ENCODE measurements around the gene SETD3. TPM values are rescaled to one million over a fixed set of nuclear protein-coding genes. Genes with fewer than 3 reads are reported as not detected.

Gene SETD3
- total RNA-seq, 2 donors from 2014 or later: 84.2 to 114 TPM

GRCh38 chr14:99419905-99420304, 60.8 kb downstream of the SETD3 start:
- Histone ChIP-seq H3K27ac (no peak overlapping the region), H3K27me3 (no peaks in the 10 kb centered on the region), H3K4me3 (no peak overlapping the region), H3K4me1 (peaks cover 0 to 14% of the 10 kb centered on the region in 2 donors), H3K9me3 (no peaks in the 10 kb centered on the region), H3K36me3 (no peaks in the 10 kb centered on the region)
- DNase-seq (ENCODE audit: low spot score): no peak
- no peak for TF ChIP-seq CTCF (IDR thresholded peaks at IDR 0.05)

- DNase-seq (ENCODE audit: low spot score): no peak
- H3K27me3 ChIP-seq: no peaks in the 10 kb centered on the region
- no peaks in the 10 kb centered on the region for H3K9me3 ChIP-seq
- H3K36me3 ChIP-seq: no peaks in the 10 kb centered on the region
- H3K27ac ChIP-seq: no peak overlapping the region
- peaks cover 0 to 7% of the 10 kb centered on the region in 2 donors for H3K4me1 ChIP-seq
- no peak overlapping the region for H3K4me3 ChIP-seq
- TF ChIP-seq CTCF (IDR thresholded peaks at IDR 0.05): no peak
These were observed 62.4 kb downstream of the SETD3 start for GRCh38 chr14:99418242-99418641.

GRCh38 chr14:99416909-99417308, 63.8 kb downstream of the SETD3 start:
- H3K27me3 ChIP-seq: no peaks in the 10 kb centered on the region
- no peak for TF ChIP-seq CTCF (IDR thresholded peaks at IDR 0.05)
- H3K9me3 ChIP-seq: no peaks in the 10 kb centered on the region
- peaks cover 0 to 7% of the 10 kb centered on the region in 2 donors for H3K4me1 ChIP-seq
- H3K27ac ChIP-seq: no peak overlapping the region
- no peak overlapping the region for H3K4me3 ChIP-seq
- peaks cover 11% of the 10 kb centered on the region for H3K36me3 ChIP-seq
- DNase-seq (ENCODE audit: low spot score): no peak

- TF ChIP-seq CTCF (IDR thresholded peaks at IDR 0.05): peak; percentile 61 to 83
- Histone ChIP-seq H3K4me1 (peaks cover 0 to 7% of the 10 kb centered on the region in 2 donors), H3K4me3 (no peak overlapping the region), H3K9me3 (no peaks in the 10 kb centered on the region), H3K36me3 (peaks cover 18% of the 10 kb centered on the region), H3K27ac (no peak overlapping the region), H3K27me3 (no peaks in the 10 kb centered on the region)
- DNase-seq (ENCODE audit: low spot score): no peak
These were observed 65.0 kb downstream of the SETD3 start for GRCh38 chr14:99415496-99416281.

- Histone ChIP-seq H3K36me3 (peaks cover 29% of the 10 kb centered on the region), H3K9me3 (no peaks in the 10 kb centered on the region), H3K27me3 (no peaks in the 10 kb centered on the region), H3K27ac (no peak overlapping the region), H3K4me1 (peaks cover 0 to 7% of the 10 kb centered on the region in 2 donors), H3K4me3 (no peak overlapping the region)
- no peak for DNase-seq (ENCODE audit: low spot score)
- no peak for TF ChIP-seq CTCF (IDR thresholded peaks at IDR 0.05)
These were observed 66.7 kb downstream of the SETD3 start for GRCh38 chr14:99413911-99414310.

- no peaks in the 10 kb centered on the region for H3K27me3 ChIP-seq
- H3K9me3 ChIP-seq: no peaks in the 10 kb centered on the region
- DNase-seq (ENCODE audit: low spot score): no peak
- H3K27ac ChIP-seq: no peak overlapping the region
- H3K4me3 ChIP-seq: no peak overlapping the region
- no peak for TF ChIP-seq CTCF (IDR thresholded peaks at IDR 0.05)
- peaks cover 0 to 7% of the 10 kb centered on the region in 2 donors for H3K4me1 ChIP-seq
- peaks cover 37% of the 10 kb centered on the region for H3K36me3 ChIP-seq
These were observed 67.5 kb downstream of the SETD3 start for GRCh38 chr14:99413172-99413571.
